ENCODE measurements around the gene FBXO33. TPM values are rescaled to one million over a fixed set of nuclear protein-coding genes. Genes with fewer than 3 reads are reported as not detected.

The FBXO33 gene
- total and polyA plus RNA-seq, 2 experiments from 2014 or later: 9.0 to 21.4 TPM

DNA sequence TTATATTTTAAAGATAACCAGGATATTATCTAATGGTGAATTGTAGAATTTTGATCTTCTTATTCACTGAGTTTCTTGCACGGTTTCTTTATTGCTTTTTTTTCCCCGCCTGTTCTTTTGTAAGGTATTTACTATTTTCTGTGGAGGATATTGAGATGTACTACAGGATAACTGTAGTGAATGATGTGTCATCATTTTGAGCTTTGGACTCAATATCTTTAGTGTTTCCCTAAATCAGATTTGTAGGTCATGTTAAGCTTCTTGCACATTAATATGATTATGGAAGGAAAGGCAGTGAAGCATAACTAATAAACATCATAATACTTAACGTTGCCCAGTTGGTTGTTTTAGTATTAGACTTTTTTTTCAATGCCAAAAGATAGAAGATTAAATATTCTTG is 81.4 kb downstream of the FBXO33 start:
- Histone ChIP-seq H3K36me3 (ENCODE audit: low read depth) (peaks cover 19% of the 10 kb centered on the region; the same call in 1 of the 2 replicates), H3F3A (ENCODE audit: insufficient read depth) (no peaks in the 10 kb centered on the region), H3K4me1 (ENCODE audit: insufficient read depth) (no peaks in the 10 kb centered on the region), H3K9me2 (ENCODE audit: insufficient read depth) (no peaks in the 10 kb centered on the region), H3K4me2 (ENCODE audit: unreplicated experiment) (no peak overlapping the region), H2AFZ (no peak overlapping the region), H4K20me1 (ENCODE audit: insufficient read depth) (no peaks in the 10 kb centered on the region), H3K79me2 (ENCODE audit: insufficient read depth) (peaks cover 7% of the 10 kb centered on the region), H3K9ac (no peak overlapping the region), H3K27me3 (replicated peaks; ENCODE audit: insufficient read depth) (no peaks in the 10 kb centered on the region), H3K27ac (no peak overlapping the region), H3K9me3 (ENCODE audit: low read depth) (no peaks in the 10 kb centered on the region), H3K4me3 (no peak overlapping the region)
- DNase-seq: no peak
- in situ Hi-C loops (cut with MboI): no loop called here
- 94 to 96% methylated on average over 3 of the region's 3 CpGs for WGBS, 2 experiments (ENCODE audit: low coverage in 1 of 2, low lambda C conversion rate in 2 of 2, missing lambda C conversion rate in 2 of 2)
- TF ChIP-seq EZH2phosphoT487 (IDR thresholded peaks at IDR 0.05; ENCODE audit: insufficient read depth, low read depth) (no peak), EZH2 (IDR thresholded peaks at IDR 0.05; ENCODE audit: insufficient read depth, poor library complexity, severe bottlenecking) (no peak)

Other genes starting within 250 kb of the FBXO33 start
- gene MIA2, start 198.5 kb downstream of the FBXO33 start, total RNA-seq (2014; rRNA removed; shearing (Covaris generic)): 12.3 and 16.2 TPM in 2 replicates
- 21.4 and 21.5 TPM in 2 replicates for gene MIA2, start 198.5 kb downstream of the FBXO33 start, polyA plus RNA-seq (2016; fragmentation: Nextera tagmentation; extraction: Ambion mirVana)

Data from GM23248 (cell line).